Measurements from ENCODE around the gene VSTM2B.

Gene VSTM2B

GRCh38 chr19:29596885-29597525, 71.2 kb downstream of the VSTM2B start:
- Histone ChIP-seq H3K79me1 (replicated peaks; ENCODE audit: low read length, poor library complexity, severe bottlenecking) (no peaks in the 10 kb centered on the region), H4K91ac (ENCODE audit: low read length) (no peak overlapping the region), H3K14ac (ENCODE audit: low read length in 2 of 2) (no peak overlapping the region), H3K4me1 (ENCODE audit: control insufficient read depth, insufficient read depth, low read depth, low read length) (peaks cover 5% of the 10 kb centered on the region), H3K9me3 (ENCODE audit: control insufficient read depth, low read length) (no peaks in the 10 kb centered on the region), H2BK120ac (ENCODE audit: low read depth, low read length) (no peak overlapping the region), H2AFZ (ENCODE audit: low read depth, low read length) (no peak overlapping the region), H2BK15ac (ENCODE audit: low read depth, poor library complexity, severe bottlenecking) (no peak overlapping the region), H3K4ac (ENCODE audit: low read depth in 1 of 2, low read length in 2 of 2) (no peak overlapping the region), H3K18ac (ENCODE audit: low read depth in 1 of 2, low read length in 2 of 2) (no peak overlapping the region), H3K36me3 (ENCODE audit: control insufficient read depth in 1 of 2, insufficient read depth in 2 of 2, low read depth in 1 of 2, low read length in 2 of 2) (no peaks in the 10 kb centered on the region), H4K8ac (ENCODE audit: low read length) (no peak overlapping the region), H3K4me3 (ENCODE audit: insufficient read depth in 1 of 2, low read depth in 1 of 2, low read length in 2 of 2) (no peak overlapping the region), H3K9ac (ENCODE audit: low read length) (no peak overlapping the region), H3K23ac (ENCODE audit: low read length in 2 of 2) (no peak overlapping the region), H3K27me3 (ENCODE audit: control insufficient read depth in 1 of 2, insufficient read depth in 1 of 2, low read length in 2 of 2) (peaks cover 32 to 80% of the 10 kb centered on the region in 2 experiments), H2AK5ac (ENCODE audit: low read length, severe bottlenecking) (no peak overlapping the region), H2BK12ac (ENCODE audit: low read length in 2 of 2) (no peak overlapping the region), H3K27ac (ENCODE audit: low read length, poor library complexity, severe bottlenecking) (no peak overlapping the region), H2BK5ac (ENCODE audit: low read depth, low read length, poor library complexity, severe bottlenecking) (no peak overlapping the region), H3K4me2 (ENCODE audit: low read length, poor library complexity, severe bottlenecking) (no peak overlapping the region)
- 40% methylated on average over 7 of the region's 9 CpGs for WGBS
- DNase-seq, result peak; percentile 10

- H2BK5ac ChIP-seq (ENCODE audit: low read depth, low read length, poor library complexity, severe bottlenecking), result no peak overlapping the region
- no peak overlapping the region for H3K27ac ChIP-seq (ENCODE audit: low read length, poor library complexity, severe bottlenecking)
- no peaks in the 10 kb centered on the region for H3K36me3 ChIP-seq (ENCODE audit: control insufficient read depth in 1 of 2, insufficient read depth in 2 of 2, low read depth in 1 of 2, low read length in 2 of 2)
- no peak overlapping the region for H4K8ac ChIP-seq (ENCODE audit: low read length)
- H3K4ac ChIP-seq (ENCODE audit: low read depth in 1 of 2, low read length in 2 of 2), result no peak overlapping the region
- H2BK12ac ChIP-seq (ENCODE audit: low read length in 2 of 2), result no peak overlapping the region
- H3K4me1 ChIP-seq (ENCODE audit: control insufficient read depth, insufficient read depth, low read depth, low read length), result peaks cover 5% of the 10 kb centered on the region
- H3K18ac ChIP-seq (ENCODE audit: low read depth in 1 of 2, low read length in 2 of 2), result no peak overlapping the region
- no peak overlapping the region for H2AK5ac ChIP-seq (ENCODE audit: low read length, severe bottlenecking)
- H4K91ac ChIP-seq (ENCODE audit: low read length), result no peak overlapping the region
- WGBS, result 81% methylated on average over 7 of the region's 7 CpGs
- no peak for DNase-seq
- no peak overlapping the region for H3K4me3 ChIP-seq (ENCODE audit: insufficient read depth in 1 of 2, low read depth in 1 of 2, low read length in 2 of 2)
- no peak overlapping the region for H3K9ac ChIP-seq (ENCODE audit: low read length)
- H3K4me2 ChIP-seq (ENCODE audit: low read length, poor library complexity, severe bottlenecking), result no peak overlapping the region
- peaks cover 32 to 70% of the 10 kb centered on the region in 2 experiments for H3K27me3 ChIP-seq (ENCODE audit: control insufficient read depth in 1 of 2, insufficient read depth in 1 of 2, low read length in 2 of 2)
- no peaks in the 10 kb centered on the region for H3K79me1 ChIP-seq (replicated peaks; ENCODE audit: low read length, poor library complexity, severe bottlenecking)
- no peak overlapping the region for H2BK15ac ChIP-seq (ENCODE audit: low read depth, poor library complexity, severe bottlenecking)
- H3K14ac ChIP-seq (ENCODE audit: low read length in 2 of 2), result no peak overlapping the region
- no peak overlapping the region for H2BK120ac ChIP-seq (ENCODE audit: low read depth, low read length)
- H3K23ac ChIP-seq (ENCODE audit: low read length in 2 of 2), result no peak overlapping the region
- no peak overlapping the region for H2AFZ ChIP-seq (ENCODE audit: low read depth, low read length)
- H3K9me3 ChIP-seq (ENCODE audit: control insufficient read depth, low read length), result no peaks in the 10 kb centered on the region
Measured at GRCh38 chr19:29598036-29598435, 72.2 kb downstream of the VSTM2B start.

DNA sequence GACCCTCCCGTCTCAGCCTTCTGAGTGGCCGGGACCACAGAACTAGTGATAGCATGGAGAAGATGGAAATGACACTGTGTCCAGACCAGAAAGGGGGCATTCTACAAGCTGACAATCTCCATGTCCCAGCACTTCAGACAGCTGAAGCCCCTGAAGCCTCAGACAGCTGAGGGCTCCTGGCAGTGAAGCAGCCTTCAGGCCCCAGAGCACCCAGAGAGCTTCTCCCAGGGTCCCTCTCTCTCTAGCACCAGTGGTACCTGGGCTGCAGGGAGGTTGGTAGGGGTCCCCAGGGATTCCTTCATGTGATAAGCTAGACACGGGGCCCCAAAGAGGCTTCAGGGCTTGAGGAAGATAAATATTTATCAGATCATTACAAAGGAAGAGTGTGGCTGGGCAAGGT, 72.7 kb downstream of the VSTM2B start:
- H3K27ac ChIP-seq (ENCODE audit: low read length, poor library complexity, severe bottlenecking), result no peak overlapping the region
- no peaks in the 10 kb centered on the region for H3K36me3 ChIP-seq (ENCODE audit: control insufficient read depth in 1 of 2, insufficient read depth in 2 of 2, low read depth in 1 of 2, low read length in 2 of 2)
- H3K9me3 ChIP-seq (ENCODE audit: control insufficient read depth, low read length), result no peaks in the 10 kb centered on the region
- no peak overlapping the region for H2BK120ac ChIP-seq (ENCODE audit: low read depth, low read length)
- H3K4ac ChIP-seq (ENCODE audit: low read depth in 1 of 2, low read length in 2 of 2), result no peak overlapping the region
- no peak overlapping the region for H3K14ac ChIP-seq (ENCODE audit: low read length in 2 of 2)
- no peak overlapping the region for H3K9ac ChIP-seq (ENCODE audit: low read length)
- WGBS, result 80% methylated on average over 3 of the region's 3 CpGs
- H2AK5ac ChIP-seq (ENCODE audit: low read length, severe bottlenecking), result no peak overlapping the region
- H3K79me1 ChIP-seq (replicated peaks; ENCODE audit: low read length, poor library complexity, severe bottlenecking), result no peaks in the 10 kb centered on the region
- peaks cover 5% of the 10 kb centered on the region for H3K4me1 ChIP-seq (ENCODE audit: control insufficient read depth, insufficient read depth, low read depth, low read length)
- H3K4me3 ChIP-seq (ENCODE audit: insufficient read depth in 1 of 2, low read depth in 1 of 2, low read length in 2 of 2), result no peak overlapping the region
- H2BK12ac ChIP-seq (ENCODE audit: low read length in 2 of 2), result no peak overlapping the region
- H4K91ac ChIP-seq (ENCODE audit: low read length), result no peak overlapping the region
- H2BK15ac ChIP-seq (ENCODE audit: low read depth, poor library complexity, severe bottlenecking), result no peak overlapping the region
- no peak overlapping the region for H4K8ac ChIP-seq (ENCODE audit: low read length)
- H3K27me3 ChIP-seq (ENCODE audit: control insufficient read depth in 1 of 2, insufficient read depth in 1 of 2, low read length in 2 of 2), result peaks cover 32 to 68% of the 10 kb centered on the region in 2 experiments
- DNase-seq, result no peak
- H3K4me2 ChIP-seq (ENCODE audit: low read length, poor library complexity, severe bottlenecking), result no peak overlapping the region
- H2AFZ ChIP-seq (ENCODE audit: low read depth, low read length), result no peak overlapping the region
- no peak overlapping the region for H2BK5ac ChIP-seq (ENCODE audit: low read depth, low read length, poor library complexity, severe bottlenecking)
- H3K23ac ChIP-seq (ENCODE audit: low read length in 2 of 2), result no peak overlapping the region
- no peak overlapping the region for H3K18ac ChIP-seq (ENCODE audit: low read depth in 1 of 2, low read length in 2 of 2)

GRCh38 chr19:29603308-29603707, 77.5 kb downstream of the VSTM2B start:
- H2AFZ ChIP-seq (ENCODE audit: low read depth, low read length), result no peak overlapping the region
- peaks cover 6 to 21% of the 10 kb centered on the region in 2 experiments for H3K27me3 ChIP-seq (ENCODE audit: control insufficient read depth in 1 of 2, insufficient read depth in 1 of 2, low read length in 2 of 2)
- H3K4me2 ChIP-seq (ENCODE audit: low read length, poor library complexity, severe bottlenecking), result no peak overlapping the region
- H4K8ac ChIP-seq (ENCODE audit: low read length), result no peak overlapping the region
- peaks cover 6% of the 10 kb centered on the region for H3K4me1 ChIP-seq (ENCODE audit: control insufficient read depth, insufficient read depth, low read depth, low read length)
- no peak overlapping the region for H2BK12ac ChIP-seq (ENCODE audit: low read length in 2 of 2)
- no peak overlapping the region for H3K4ac ChIP-seq (ENCODE audit: low read depth in 1 of 2, low read length in 2 of 2)
- DNase-seq, result no peak
- 81% methylated on average over 5 of the region's 5 CpGs for WGBS
- H3K23ac ChIP-seq (ENCODE audit: low read length in 2 of 2), result no peak overlapping the region
- H3K4me3 ChIP-seq (ENCODE audit: insufficient read depth in 1 of 2, low read depth in 1 of 2, low read length in 2 of 2), result no peak overlapping the region
- no peaks in the 10 kb centered on the region for H3K9me3 ChIP-seq (ENCODE audit: control insufficient read depth, low read length)
- peaks cover 15% of the 10 kb centered on the region for H3K79me1 ChIP-seq (replicated peaks; ENCODE audit: low read length, poor library complexity, severe bottlenecking)
- no peak overlapping the region for H3K9ac ChIP-seq (ENCODE audit: low read length)
- H3K27ac ChIP-seq (ENCODE audit: low read length, poor library complexity, severe bottlenecking), result no peak overlapping the region
- H4K91ac ChIP-seq (ENCODE audit: low read length), result no peak overlapping the region
- no peak overlapping the region for H3K18ac ChIP-seq (ENCODE audit: low read depth in 1 of 2, low read length in 2 of 2)
- no peak overlapping the region for H2BK15ac ChIP-seq (ENCODE audit: low read depth, poor library complexity, severe bottlenecking)
- no peaks in the 10 kb centered on the region for H3K36me3 ChIP-seq (ENCODE audit: control insufficient read depth in 1 of 2, insufficient read depth in 2 of 2, low read depth in 1 of 2, low read length in 2 of 2)
- no peak overlapping the region for H2BK5ac ChIP-seq (ENCODE audit: low read depth, low read length, poor library complexity, severe bottlenecking)
- H3K14ac ChIP-seq (ENCODE audit: low read length in 2 of 2), result no peak overlapping the region
- H2BK120ac ChIP-seq (ENCODE audit: low read depth, low read length), result no peak overlapping the region
- no peak overlapping the region for H2AK5ac ChIP-seq (ENCODE audit: low read length, severe bottlenecking)
